SK-N-MC (cell line): Measurements from ENCODE around the gene ANKFY1.

Experiments used
- DNase-seq: peaks from one replicate; pipeline ENCODE4 v3.0.0-alpha.2; 2011; ENCODE audit warnings: low read depth, low spot score
- H3K27ac ChIP-seq: fragments of 200-600 bp; sonication (generic); 2 replicates; pipeline ENCODE4 v1.5.1; 2016; ENCODE audit warnings: mixed run types
- H3K36me3 ChIP-seq: fragments of 200-600 bp; sonication (generic); 2 replicates; pipeline ENCODE4 v1.6.1; 2017; ENCODE audit warnings: antibody characterized with exemption, low read length, mixed read lengths; ENCODE audit not compliant: insufficient read depth
- H3K4me3 ChIP-seq: fragments of 200-600 bp; sonication (generic); 2 replicates; pipeline ENCODE4 v1.5.1; 2016
- H3K9ac ChIP-seq: fragments of 200-600 bp; sonication (generic); 2 replicates; pipeline ENCODE4 v1.8.0; 2017; ENCODE audit warnings: mixed run types, mixed read lengths; ENCODE audit not compliant: insufficient read length
- H3K9me3 ChIP-seq: fragments of 200-600 bp; sonication (generic); 2 replicates; pipeline ENCODE4 v1.6.1; 2017; ENCODE audit warnings: low read depth, mild to moderate bottlenecking, antibody characterized with exemption, low read length, moderate library complexity, mixed read lengths
- EZH2 ChIP-seq: fragments of 200-600 bp; sonication (generic); IDR thresholded peaks from one replicate; pipeline ENCODE4 v1.6.1; 2017; ENCODE audit warnings: antibody characterized with exemption
- FOXP2 ChIP-seq: optimal IDR thresholded peaks from 2 replicates; pipeline ENCODE3; 2011; ENCODE audit warnings: mild to moderate bottlenecking, moderate library complexity; ENCODE audit not compliant: insufficient read depth; ENCODE audit errors: extremely low read length, control extremely low read depth
- POLR2AphosphoS5 ChIP-seq: IDR thresholded peaks from 2 replicates; pipeline ENCODE4 v1.6.1; 2012; ENCODE audit warnings: mild to moderate bottlenecking, low read depth, low read length, borderline replicate concordance

ANKFY1 gene

DNA sequence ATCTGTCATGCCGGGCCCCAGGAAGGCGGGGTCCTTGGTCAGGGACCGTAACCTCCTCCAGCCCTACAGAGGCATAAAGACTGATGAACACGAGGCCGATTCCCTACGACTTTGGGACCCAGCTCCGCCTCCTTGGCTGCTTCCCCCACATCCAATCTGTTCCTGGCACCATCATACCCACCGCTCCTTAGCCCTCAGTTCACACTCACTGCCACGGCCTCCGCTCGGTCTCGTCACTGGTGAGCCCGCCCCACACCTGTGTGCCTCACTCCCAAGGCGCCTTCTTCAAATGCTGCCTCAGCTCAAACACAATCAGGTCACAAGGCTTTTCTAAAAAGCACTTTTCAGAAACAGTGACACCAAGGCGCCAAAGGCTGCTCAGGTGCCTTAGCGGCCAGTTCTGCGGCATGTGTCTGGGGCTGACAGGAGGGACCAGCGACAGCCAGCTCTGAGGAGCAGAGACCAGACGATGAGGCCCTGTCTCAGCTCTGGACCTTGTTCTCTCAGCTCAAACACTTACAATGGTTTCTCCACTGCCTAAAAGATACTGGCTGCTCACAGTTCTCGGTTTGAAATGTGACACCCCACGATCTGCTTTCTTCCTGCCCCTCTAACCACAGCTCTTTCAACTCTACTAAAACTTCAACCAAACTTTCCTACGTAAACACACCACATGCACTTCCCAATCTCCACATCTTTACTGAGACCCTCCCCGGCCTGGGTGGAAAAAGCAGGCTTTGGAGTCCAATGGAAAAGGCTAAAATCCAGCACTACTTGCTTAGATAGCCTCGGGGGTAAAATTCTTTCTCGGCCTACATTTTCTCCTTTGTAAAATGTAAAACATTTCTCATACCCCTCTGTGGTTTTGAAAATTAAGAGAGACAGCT lies 87.6 kb downstream of the ANKFY1 start:
- H3K4me3 ChIP-seq: no peak overlapping the region
- no peak for DNase-seq
- peak overlapping the region; percentile 37; the same call in 1 of the 2 replicates for H3K27ac ChIP-seq
- TF ChIP-seq POLR2AphosphoS5: no peak
- no peak for TF ChIP-seq FOXP2
- TF ChIP-seq EZH2: no peak
- no peaks in the 10 kb centered on the region for H3K9me3 ChIP-seq
- H3K36me3 ChIP-seq: peaks cover 87% of the 10 kb centered on the region
- no peak overlapping the region for H3K9ac ChIP-seq

GRCh38 chr17:4174556-4174955 lies 89.2 kb downstream of the ANKFY1 start:
- Histone ChIP-seq H3K27ac (no peak overlapping the region), H3K9ac (no peak overlapping the region), H3K36me3 (peaks cover 93% of the 10 kb centered on the region), H3K9me3 (no peaks in the 10 kb centered on the region), H3K4me3 (no peak overlapping the region)
- no peak for DNase-seq
- TF ChIP-seq EZH2 (no peak), FOXP2 (no peak), POLR2AphosphoS5 (no peak)

GRCh38 chr17:4173781-4174180 lies 90.0 kb downstream of the ANKFY1 start:
- Histone ChIP-seq H3K36me3 (peaks cover 93% of the 10 kb centered on the region), H3K4me3 (no peak overlapping the region), H3K9me3 (no peaks in the 10 kb centered on the region), H3K9ac (no peak overlapping the region), H3K27ac (no peak overlapping the region)
- TF ChIP-seq FOXP2 (no peak), POLR2AphosphoS5 (no peak), EZH2 (no peak)
- no peak for DNase-seq

DNA sequence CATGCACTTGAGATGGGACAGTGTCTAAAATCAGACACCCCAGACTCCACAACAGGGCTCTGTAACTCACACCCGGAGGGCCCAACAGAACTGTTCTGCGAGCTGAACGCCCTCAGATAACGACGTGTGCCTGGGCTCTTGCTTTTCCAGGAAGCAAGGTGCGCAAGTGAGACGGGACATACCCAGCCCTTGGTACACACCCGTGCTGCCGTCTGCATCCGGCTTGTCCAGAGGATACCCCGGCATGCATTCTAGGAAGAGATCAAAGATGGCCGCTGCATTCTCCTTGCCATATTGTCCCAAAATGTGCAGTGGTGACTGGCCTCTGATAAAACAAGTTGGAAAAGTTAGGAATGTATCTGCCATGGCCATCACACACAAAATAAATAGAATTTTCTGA lies 91.4 kb downstream of the ANKFY1 start:
- Histone ChIP-seq H3K9ac (no peak overlapping the region), H3K9me3 (no peaks in the 10 kb centered on the region), H3K36me3 (peaks cover 86% of the 10 kb centered on the region), H3K27ac (no peak overlapping the region), H3K4me3 (no peak overlapping the region)
- no peak for DNase-seq
- TF ChIP-seq FOXP2 (no peak), EZH2 (no peak)

DNA sequence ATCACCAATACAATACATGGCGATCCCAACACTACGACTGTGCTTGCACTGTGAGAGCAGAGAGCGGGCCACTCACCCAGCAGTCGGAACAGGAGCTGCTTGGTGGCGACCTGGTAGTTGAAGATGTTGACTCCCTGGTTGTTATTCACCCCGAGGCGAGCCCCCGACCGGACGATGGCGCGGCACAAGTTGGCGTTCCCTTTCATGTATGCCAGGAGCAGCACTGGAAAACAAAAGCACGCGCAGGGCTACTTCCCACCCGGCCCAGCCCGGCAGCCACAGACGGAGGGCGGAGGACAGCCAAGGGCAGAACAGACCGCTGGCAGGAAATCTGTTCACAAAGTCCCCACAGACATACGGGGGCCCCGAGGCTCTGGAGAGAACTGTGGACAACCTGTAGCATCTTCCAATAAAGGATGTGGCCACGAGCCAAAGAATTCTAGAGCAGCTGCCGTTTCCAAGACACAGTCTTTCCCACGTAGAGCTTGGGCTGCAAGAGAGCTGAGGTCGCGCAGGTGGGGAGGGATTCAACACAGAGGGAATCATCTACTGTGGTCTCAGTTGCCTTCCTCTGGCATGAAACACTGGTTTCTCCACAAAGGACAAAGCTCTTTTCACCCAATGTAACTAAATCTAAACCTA lies 93.0 kb downstream of the ANKFY1 start:
- DNase-seq: no peak
- H3K9me3 ChIP-seq: no peaks in the 10 kb centered on the region
- no peak overlapping the region for H3K4me3 ChIP-seq
- peaks cover 84% of the 10 kb centered on the region for H3K36me3 ChIP-seq
- H3K9ac ChIP-seq: no peak overlapping the region
- H3K27ac ChIP-seq: no peak overlapping the region
- TF ChIP-seq FOXP2 (no peak), EZH2 (no peak), POLR2AphosphoS5 (no peak)

- no peak for DNase-seq
- H3K36me3 ChIP-seq: peaks cover 67% of the 10 kb centered on the region; the same call in 1 of the 2 replicates
- TF ChIP-seq FOXP2 (no peak), EZH2 (no peak), POLR2AphosphoS5 (no peak)
- no peak overlapping the region for H3K9ac ChIP-seq
- H3K27ac ChIP-seq: no peak overlapping the region
- no peaks in the 10 kb centered on the region for H3K9me3 ChIP-seq
- H3K4me3 ChIP-seq: no peak overlapping the region
These were observed 96.0 kb downstream of the ANKFY1 start for GRCh38 chr17:4167786-4168185.

DNA sequence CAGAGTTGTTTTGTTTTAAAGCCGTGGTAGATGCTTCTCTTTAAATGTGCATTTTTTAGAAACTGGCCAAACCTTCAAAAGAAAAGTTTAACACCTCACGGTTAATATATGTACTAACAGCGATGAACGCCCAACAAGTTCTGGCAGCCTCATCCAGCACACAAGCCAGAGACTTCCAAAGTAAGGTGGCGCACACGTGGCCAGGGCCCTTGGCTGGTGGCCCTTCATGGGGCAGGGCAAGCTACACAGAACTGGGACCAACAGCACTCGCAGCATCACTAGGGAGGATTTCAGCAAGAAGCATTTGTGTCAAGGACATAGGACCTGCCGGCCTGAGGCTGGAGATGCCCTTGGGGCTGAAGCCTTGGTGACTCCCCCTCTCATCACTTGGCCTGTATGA lies 97.4 kb downstream of the ANKFY1 start:
- Histone ChIP-seq H3K27ac (no peak overlapping the region), H3K36me3 (peaks cover 55% of the 10 kb centered on the region; the same call in 1 of the 2 replicates), H3K4me3 (no peak overlapping the region), H3K9ac (no peak overlapping the region), H3K9me3 (no peaks in the 10 kb centered on the region)
- no peak for TF ChIP-seq EZH2
- no peak for DNase-seq

GRCh38 chr17:4165301-4166010 lies 98.3 kb downstream of the ANKFY1 start:
- peaks cover 45% of the 10 kb centered on the region; the same call in 1 of the 2 replicates for H3K36me3 ChIP-seq
- no peaks in the 10 kb centered on the region for H3K9me3 ChIP-seq
- no peak for DNase-seq
- H3K4me3 ChIP-seq: no peak overlapping the region
- no peak overlapping the region for H3K27ac ChIP-seq
- TF ChIP-seq POLR2AphosphoS5 (no peak), EZH2 (no peak), FOXP2 (no peak)
- no peak overlapping the region for H3K9ac ChIP-seq
